ENCODE data around the gene TMEM114. TPM values are rescaled to one million over a fixed set of nuclear protein-coding genes. Genes with fewer than 3 reads are reported as not detected.

Gene TMEM114
- total RNA-seq, 1 donor from 2014 or later = 1.8 TPM

GRCh38 chr16:8607214-8607613 is 16.9 kb upstream of the TMEM114 start:
- Mint-ChIP-seq H3K4me1 (ENCODE audit: low read depth) (no peaks in the 10 kb centered on the region), H3K36me3 (ENCODE audit: insufficient read depth) (no peaks in the 10 kb centered on the region), H3K27me3 (peaks cover 31% of the 10 kb centered on the region), H3K9me3 (ENCODE audit: low read depth) (no peaks in the 10 kb centered on the region), H3K27ac (no peak overlapping the region), H3K4me3 (ENCODE audit: low read depth) (no peak overlapping the region)
- no peak for DNase-seq (ENCODE audit: low spot score, unreplicated experiment)
- TF ChIP-seq, protein P1, sequence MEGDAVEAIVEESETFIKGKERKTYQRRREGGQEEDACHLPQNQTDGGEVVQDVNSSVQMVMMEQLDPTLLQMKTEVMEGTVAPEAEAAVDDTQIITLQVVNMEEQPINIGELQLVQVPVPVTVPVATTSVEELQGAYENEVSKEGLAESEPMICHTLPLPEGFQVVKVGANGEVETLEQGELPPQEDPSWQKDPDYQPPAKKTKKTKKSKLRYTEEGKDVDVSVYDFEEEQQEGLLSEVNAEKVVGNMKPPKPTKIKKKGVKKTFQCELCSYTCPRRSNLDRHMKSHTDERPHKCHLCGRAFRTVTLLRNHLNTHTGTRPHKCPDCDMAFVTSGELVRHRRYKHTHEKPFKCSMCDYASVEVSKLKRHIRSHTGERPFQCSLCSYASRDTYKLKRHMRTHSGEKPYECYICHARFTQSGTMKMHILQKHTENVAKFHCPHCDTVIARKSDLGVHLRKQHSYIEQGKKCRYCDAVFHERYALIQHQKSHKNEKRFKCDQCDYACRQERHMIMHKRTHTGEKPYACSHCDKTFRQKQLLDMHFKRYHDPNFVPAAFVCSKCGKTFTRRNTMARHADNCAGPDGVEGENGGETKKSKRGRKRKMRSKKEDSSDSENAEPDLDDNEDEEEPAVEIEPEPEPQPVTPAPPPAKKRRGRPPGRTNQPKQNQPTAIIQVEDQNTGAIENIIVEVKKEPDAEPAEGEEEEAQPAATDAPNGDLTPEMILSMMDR (IDR thresholded peaks at IDR 0.05; ENCODE audit: unreplicated experiment) = no peak

- Mint-ChIP-seq H3K4me3 (ENCODE audit: low read depth) (no peak overlapping the region), H3K27ac (no peak overlapping the region), H3K9me3 (ENCODE audit: low read depth) (peaks cover 4% of the 10 kb centered on the region), H3K36me3 (ENCODE audit: insufficient read depth) (no peaks in the 10 kb centered on the region), H3K4me1 (ENCODE audit: low read depth) (no peaks in the 10 kb centered on the region), H3K27me3 (peaks cover 43% of the 10 kb centered on the region)
- TF ChIP-seq, protein P1 (IDR thresholded peaks at IDR 0.05; ENCODE audit: unreplicated experiment) = no peak
- no peak for DNase-seq (ENCODE audit: low spot score, unreplicated experiment)
Measured at GRCh38 chr16:8605554-8605953, 15.2 kb upstream of the TMEM114 start.

DNA sequence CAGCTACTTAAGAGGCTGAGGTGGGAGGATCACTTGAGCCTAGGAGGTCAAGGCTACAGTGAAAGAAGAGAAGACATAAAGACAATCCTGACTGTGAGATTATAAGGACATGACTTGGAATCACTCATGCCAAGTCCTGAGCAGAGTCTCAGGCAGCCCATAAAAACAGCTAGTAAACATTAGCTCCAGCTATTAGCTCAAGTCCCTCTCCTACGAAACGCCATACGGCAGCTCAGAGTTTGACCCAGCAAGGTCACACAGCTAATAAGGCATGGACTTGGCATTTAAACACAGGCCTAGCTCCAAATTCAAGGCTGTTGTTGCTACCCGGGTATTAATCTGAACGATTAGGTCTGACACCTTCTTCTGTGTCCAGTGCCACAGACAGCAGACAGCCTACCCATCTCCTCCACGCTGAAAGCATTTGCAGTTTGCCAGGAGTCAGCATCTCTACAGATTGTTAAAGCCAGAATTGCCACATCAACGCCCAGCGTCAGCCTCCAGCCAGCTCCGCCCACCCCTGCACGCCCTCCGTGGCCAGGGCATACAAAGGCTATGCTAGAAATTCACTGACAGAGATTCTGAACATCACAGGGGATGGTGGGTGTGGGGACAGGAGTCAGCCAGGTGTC is 9.9 kb upstream of the TMEM114 start:
- DNase-seq (ENCODE audit: low spot score, unreplicated experiment) = no peak
- no peaks in the 10 kb centered on the region for H3K4me1 Mint-ChIP-seq (ENCODE audit: low read depth)
- peaks cover 4% of the 10 kb centered on the region for H3K9me3 Mint-ChIP-seq (ENCODE audit: low read depth)
- H3K4me3 Mint-ChIP-seq (ENCODE audit: low read depth) = no peak overlapping the region
- H3K27ac Mint-ChIP-seq = no peak overlapping the region
- peaks cover 22% of the 10 kb centered on the region for H3K27me3 Mint-ChIP-seq
- no peaks in the 10 kb centered on the region for H3K36me3 Mint-ChIP-seq (ENCODE audit: insufficient read depth)
- TF ChIP-seq, protein P1 (IDR thresholded peaks at IDR 0.05; ENCODE audit: unreplicated experiment) = no peak

DNA sequence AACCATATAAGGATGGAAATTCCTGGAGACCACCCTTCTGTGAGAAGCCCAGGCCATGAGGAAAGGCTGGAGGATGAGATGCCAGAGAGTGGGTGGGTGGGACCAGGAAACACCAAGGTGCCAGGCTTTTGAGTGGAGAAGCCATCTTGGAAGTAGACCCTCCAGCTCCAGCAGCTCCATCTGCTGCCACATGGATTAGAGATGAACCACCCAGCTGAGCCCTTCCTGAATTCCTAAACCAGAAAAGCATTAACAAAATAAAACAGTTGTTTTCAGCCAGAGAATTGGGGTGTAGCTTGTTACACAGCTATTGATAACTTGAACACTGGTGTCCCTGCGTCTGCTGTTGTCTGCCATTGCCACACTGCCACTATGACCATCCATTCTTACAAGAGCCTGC is 6.3 kb upstream of the TMEM114 start:
- TF ChIP-seq, protein P1 (IDR thresholded peaks at IDR 0.05; ENCODE audit: unreplicated experiment) = no peak
- Mint-ChIP-seq H3K36me3 (ENCODE audit: insufficient read depth) (no peaks in the 10 kb centered on the region), H3K27ac (no peak overlapping the region), H3K4me1 (ENCODE audit: low read depth) (no peaks in the 10 kb centered on the region), H3K9me3 (ENCODE audit: low read depth) (no peaks in the 10 kb centered on the region), H3K4me3 (ENCODE audit: low read depth) (no peak overlapping the region), H3K27me3 (peaks cover 11% of the 10 kb centered on the region)
- DNase-seq (ENCODE audit: low spot score, unreplicated experiment) = no peak

DNA sequence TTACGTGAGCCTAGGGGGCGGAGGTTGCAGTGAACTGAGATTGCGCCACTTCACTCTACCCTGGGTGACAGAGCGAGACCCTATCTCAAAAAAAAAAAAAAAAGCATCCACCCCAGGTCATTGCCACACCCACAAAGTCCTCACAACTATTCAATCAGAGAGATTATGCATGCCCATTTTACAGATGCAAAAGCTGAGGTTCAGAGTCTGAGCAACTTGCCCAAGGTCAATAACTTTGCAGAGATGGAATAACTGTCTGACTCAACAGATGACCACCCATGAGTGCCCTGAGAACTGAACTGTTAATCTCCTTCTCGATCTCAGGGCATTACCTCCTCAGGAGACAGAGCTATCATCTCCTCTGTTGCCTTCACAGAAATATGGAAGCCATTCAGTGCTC is 5.5 kb upstream of the TMEM114 start:
- H3K4me1 Mint-ChIP-seq (ENCODE audit: low read depth) = no peaks in the 10 kb centered on the region
- no peaks in the 10 kb centered on the region for H3K36me3 Mint-ChIP-seq (ENCODE audit: insufficient read depth)

More for the DNA sequence above, 5.5 kb upstream of the TMEM114 start:
- Mint-ChIP-seq H3K27me3 (peaks cover 6% of the 10 kb centered on the region), H3K9me3 (ENCODE audit: low read depth) (no peaks in the 10 kb centered on the region), H3K4me3 (ENCODE audit: low read depth) (no peak overlapping the region), H3K27ac (no peak overlapping the region)
- TF ChIP-seq, protein P1 (IDR thresholded peaks at IDR 0.05; ENCODE audit: unreplicated experiment) = no peak
- no peak for DNase-seq (ENCODE audit: low spot score, unreplicated experiment)
